Cardiac fibroblast (primary cell): ENCODE measurements around the gene WASHC3.

Experiments
- DNase-seq, 2 donors: peaks; one replicate each; pipeline versions ENCODE4 v3.0.0 to v3.0.0-alpha.2; 2010; ENCODE audit warnings: low read depth in 2 of 2
- H3K4me3 ChIP-seq, 2 donors: replicated peaks in 1 of 2; 1 replicate in 1 of 2; 2 replicates in 1 of 2; pipeline ENCODE4 v1.5.1; 2011; ENCODE audit warnings: low read depth in 2 of 2, low read length in 2 of 2, mild to moderate bottlenecking in 2 of 2, moderate library complexity in 1 of 2
- CTCF ChIP-seq: IDR thresholded peaks from one replicate; pipeline ENCODE4 v1.5.1; 2011; ENCODE audit warnings: low read depth, mild to moderate bottlenecking, low read length, inconsistent platforms

WASHC3 gene, protein sequence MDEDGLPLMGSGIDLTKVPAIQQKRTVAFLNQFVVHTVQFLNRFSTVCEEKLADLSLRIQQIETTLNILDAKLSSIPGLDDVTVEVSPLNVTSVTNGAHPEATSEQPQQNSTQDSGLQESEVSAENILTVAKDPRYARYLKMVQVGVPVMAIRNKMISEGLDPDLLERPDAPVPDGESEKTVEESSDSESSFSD

GRCh38 chr12:102061560-102062418, at the start of gene WASHC3:
Gene WASHC3 (minus strand): TSS chr12:102061991. CDS start chr12:102061962, 29 bp downstream.
- H3K4me3 ChIP-seq = peak within 1 kb of the TSS; percentile 85 to 91
- DNase-seq = peak; percentile 93 to 94
- no peak for TF ChIP-seq CTCF

- no peak for DNase-seq
These were observed 49.0 kb upstream of the WASHC3 start for GRCh38 chr12:102110782-102111181.

DNA sequence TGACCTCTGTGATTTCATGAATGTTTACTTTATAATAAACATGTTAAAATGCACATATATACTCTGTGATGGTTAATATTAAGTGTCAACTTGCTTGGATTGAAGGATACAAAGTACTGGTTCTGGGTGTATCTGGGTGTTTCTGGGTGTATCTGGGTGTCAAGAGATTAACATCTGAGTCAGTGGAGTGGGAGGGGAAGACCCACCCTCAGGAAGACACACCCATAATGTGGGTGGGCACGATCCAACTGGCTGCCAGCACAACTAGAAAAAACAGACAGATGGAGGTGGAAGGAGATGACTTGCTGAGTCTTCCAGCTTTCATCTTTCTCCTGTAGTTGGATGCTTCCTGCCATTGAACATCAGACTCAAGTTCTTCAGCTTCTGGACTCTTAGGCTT, 46.2 kb upstream of the WASHC3 start:
- H3K4me3 ChIP-seq = no peak overlapping the region
- DNase-seq = no peak
- TF ChIP-seq CTCF = no peak

More at GRCh38 chr12:102110782-102111181, 49.0 kb upstream of the WASHC3 start:
- no peak for TF ChIP-seq CTCF
- no peak overlapping the region for H3K4me3 ChIP-seq

GRCh38 chr12:102106905-102107304, 45.1 kb upstream of the WASHC3 start:
- DNase-seq = no peak
- no peak for TF ChIP-seq CTCF
- H3K4me3 ChIP-seq = no peak overlapping the region

DNA sequence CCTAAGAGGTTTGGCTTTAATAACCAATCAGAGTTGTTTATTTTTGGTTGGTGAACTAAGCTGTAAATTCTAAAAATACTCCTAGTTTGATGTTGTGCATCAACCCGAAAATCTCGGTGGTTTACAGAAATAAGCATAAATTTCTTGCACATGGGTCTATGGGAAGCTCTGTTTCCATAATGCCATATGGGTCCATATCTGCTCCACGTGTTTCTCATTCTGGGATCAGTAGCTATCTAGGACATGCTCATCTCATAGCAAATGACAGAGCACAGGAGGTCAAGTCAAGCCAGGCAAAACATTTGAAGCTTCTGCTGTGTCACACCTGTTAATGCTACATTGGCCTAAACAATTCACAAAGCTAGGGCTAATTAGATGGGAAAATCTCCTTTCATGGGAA, 35.1 kb upstream of the WASHC3 start:
- DNase-seq = no peak
- H3K4me3 ChIP-seq = no peak overlapping the region
- no peak for TF ChIP-seq CTCF

GRCh38 chr12:102095677-102096263, 34.0 kb upstream of the WASHC3 start:
- peak; percentile 49 to 65 for DNase-seq
- no peak overlapping the region for H3K4me3 ChIP-seq
- TF ChIP-seq CTCF = peak; percentile 41
